ENCODE data around the gene DCAF11.
"Not testable (repeated sequence)": the region's sequence is repeated elsewhere in the genome, so short reads cannot be mapped to it uniquely, and the experiment has no call there.

DCAF11 gene

DNA sequence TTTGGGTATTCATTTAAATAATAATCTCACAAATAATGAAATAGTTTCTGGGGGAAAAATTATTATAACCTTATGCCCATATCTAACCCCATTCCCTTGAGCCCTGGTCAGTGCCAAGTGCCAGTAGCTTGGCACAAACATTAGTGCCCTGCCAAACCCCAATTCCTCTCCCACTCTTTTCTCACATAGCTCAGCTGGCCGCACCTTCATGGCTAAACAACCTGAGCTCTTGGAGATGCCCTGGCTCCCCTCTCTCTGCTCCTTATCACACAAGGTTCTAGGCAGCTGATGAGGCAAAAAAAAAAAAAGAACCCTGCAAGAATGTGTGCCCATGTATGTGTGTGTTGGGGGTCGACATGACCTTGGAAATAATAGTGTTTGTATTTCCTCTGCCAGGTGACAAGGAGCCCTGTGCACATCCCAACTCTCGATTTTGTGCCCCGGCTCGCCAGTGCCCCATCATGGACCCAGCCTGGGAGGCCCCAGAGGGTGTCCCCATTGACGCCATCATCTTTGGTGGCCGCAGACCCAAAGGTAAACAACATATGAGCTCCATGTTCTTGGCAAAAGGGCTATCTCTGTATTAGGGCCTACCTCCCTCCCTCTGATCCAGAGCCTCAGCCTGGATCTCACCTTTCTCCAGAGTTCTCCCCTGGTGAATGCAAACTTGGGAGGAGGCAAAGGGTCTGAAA lies 12.1 kb upstream of the DCAF11 start:
- Histone ChIP-seq H3K4me1 (ENCODE audit: control insufficient read depth in 1 of 2, insufficient read depth in 2 of 2, low read length in 2 of 2) (no peaks in the 10 kb centered on the region), H2BK120ac (ENCODE audit: insufficient read depth, low read length, poor library complexity) (no peak overlapping the region)

DNA sequence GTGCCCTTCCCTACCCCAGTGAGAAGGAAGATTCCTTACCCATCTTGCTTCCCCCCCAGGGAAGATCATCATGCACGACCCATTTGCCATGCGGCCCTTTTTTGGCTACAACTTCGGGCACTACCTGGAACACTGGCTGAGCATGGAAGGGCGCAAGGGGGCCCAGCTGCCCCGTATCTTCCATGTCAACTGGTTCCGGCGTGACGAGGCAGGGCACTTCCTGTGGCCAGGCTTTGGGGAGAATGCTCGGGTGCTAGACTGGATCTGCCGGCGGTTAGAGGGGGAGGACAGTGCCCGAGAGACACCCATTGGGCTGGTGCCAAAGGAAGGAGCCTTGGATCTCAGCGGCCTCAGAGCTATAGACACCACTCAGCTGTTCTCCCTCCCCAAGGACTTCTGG lies 11.1 kb upstream of the DCAF11 start:
- no peak overlapping the region for H3K4ac ChIP-seq (ENCODE audit: low read depth, low read length)
- no peak overlapping the region for H3K4me2 ChIP-seq (ENCODE audit: low read length)
- H3K9me3 ChIP-seq (ENCODE audit: insufficient read depth, low read depth, low read length): peaks cover 7% of the 10 kb centered on the region
- H3K18ac ChIP-seq (ENCODE audit: low read length): no peak overlapping the region
- no peak overlapping the region for H2BK5ac ChIP-seq (ENCODE audit: low read depth, low read length, poor library complexity)
- no peaks in the 10 kb centered on the region for H3K79me1 ChIP-seq (ENCODE audit: low read length)
- no CpG with 5 or more reads among the region's 13 CpGs for WGBS (ENCODE audit: extremely low coverage, insufficient coverage, insufficient read length)
- H3K4me3 ChIP-seq (ENCODE audit: low read depth, low read length): no peak overlapping the region
- H3K36me3 ChIP-seq (ENCODE audit: control insufficient read depth in 1 of 2, insufficient read depth in 2 of 2, low read length in 2 of 2): peaks cover 18 to 24% of the 10 kb centered on the region in 2 experiments
- no peaks in the 10 kb centered on the region for H3K79me2 ChIP-seq (ENCODE audit: control insufficient read depth, insufficient read depth, low read length, poor library complexity)
- H3K27me3 ChIP-seq (ENCODE audit: insufficient read depth, low read length): no peaks in the 10 kb centered on the region
- no peak for DNase-seq
- H3K14ac ChIP-seq (ENCODE audit: low read length): no peak overlapping the region
- no peak overlapping the region for H2AK5ac ChIP-seq (ENCODE audit: low read length)
- H4K12ac ChIP-seq (ENCODE audit: low read depth, low read length): no peak overlapping the region
- no peak overlapping the region for H4K8ac ChIP-seq (ENCODE audit: low read depth, low read length)
- no peak overlapping the region for H3K27ac ChIP-seq (ENCODE audit: low read depth, low read length)
- H4K91ac ChIP-seq (ENCODE audit: low read depth, low read length): no peak overlapping the region
- H2BK120ac ChIP-seq (ENCODE audit: insufficient read depth, low read length, poor library complexity): no peak overlapping the region
- no peaks in the 10 kb centered on the region for H3K4me1 ChIP-seq (ENCODE audit: control insufficient read depth in 1 of 2, insufficient read depth in 2 of 2, low read length in 2 of 2)
- no peak overlapping the region for H2AFZ ChIP-seq (ENCODE audit: insufficient read depth, low read length, poor library complexity)
- H3K23ac ChIP-seq (ENCODE audit: low read length): no peak overlapping the region
- no peak overlapping the region for H3K9ac ChIP-seq (ENCODE audit: low read length)
- H2BK12ac ChIP-seq (ENCODE audit: low read length): no peak overlapping the region

More for the DNA sequence above, 12.1 kb upstream of the DCAF11 start:
- Histone ChIP-seq H3K27me3 (ENCODE audit: insufficient read depth, low read length) (no peaks in the 10 kb centered on the region), H3K27ac (ENCODE audit: low read depth, low read length) (no peak overlapping the region), H3K14ac (ENCODE audit: low read length) (no peak overlapping the region), H2BK12ac (ENCODE audit: low read length) (no peak overlapping the region), H2AFZ (ENCODE audit: insufficient read depth, low read length, poor library complexity) (no peak overlapping the region), H2BK5ac (ENCODE audit: low read depth, low read length, poor library complexity) (no peak overlapping the region), H3K4ac (ENCODE audit: low read depth, low read length) (no peak overlapping the region), H3K9me3 (ENCODE audit: insufficient read depth, low read depth, low read length) (peaks cover 7% of the 10 kb centered on the region), H3K9ac (ENCODE audit: low read length) (no peak overlapping the region), H2AK5ac (ENCODE audit: low read length) (no peak overlapping the region), H4K12ac (ENCODE audit: low read depth, low read length) (no peak overlapping the region), H3K4me2 (ENCODE audit: low read length) (no peak overlapping the region), H3K79me1 (ENCODE audit: low read length) (no peaks in the 10 kb centered on the region), H4K8ac (ENCODE audit: low read depth, low read length) (no peak overlapping the region), H3K18ac (ENCODE audit: low read length) (no peak overlapping the region), H4K91ac (ENCODE audit: low read depth, low read length) (no peak overlapping the region), H3K23ac (ENCODE audit: low read length) (no peak overlapping the region), H3K4me3 (ENCODE audit: low read depth, low read length) (no peak overlapping the region), H3K79me2 (ENCODE audit: control insufficient read depth, insufficient read depth, low read length, poor library complexity) (no peaks in the 10 kb centered on the region), H3K36me3 (ENCODE audit: control insufficient read depth in 1 of 2, insufficient read depth in 2 of 2, low read length in 2 of 2) (peaks cover 22 to 29% of the 10 kb centered on the region in 2 experiments)
- WGBS (ENCODE audit: extremely low coverage, insufficient coverage, insufficient read length): no CpG with 5 or more reads among the region's 7 CpGs
- DNase-seq: no peak

DNA sequence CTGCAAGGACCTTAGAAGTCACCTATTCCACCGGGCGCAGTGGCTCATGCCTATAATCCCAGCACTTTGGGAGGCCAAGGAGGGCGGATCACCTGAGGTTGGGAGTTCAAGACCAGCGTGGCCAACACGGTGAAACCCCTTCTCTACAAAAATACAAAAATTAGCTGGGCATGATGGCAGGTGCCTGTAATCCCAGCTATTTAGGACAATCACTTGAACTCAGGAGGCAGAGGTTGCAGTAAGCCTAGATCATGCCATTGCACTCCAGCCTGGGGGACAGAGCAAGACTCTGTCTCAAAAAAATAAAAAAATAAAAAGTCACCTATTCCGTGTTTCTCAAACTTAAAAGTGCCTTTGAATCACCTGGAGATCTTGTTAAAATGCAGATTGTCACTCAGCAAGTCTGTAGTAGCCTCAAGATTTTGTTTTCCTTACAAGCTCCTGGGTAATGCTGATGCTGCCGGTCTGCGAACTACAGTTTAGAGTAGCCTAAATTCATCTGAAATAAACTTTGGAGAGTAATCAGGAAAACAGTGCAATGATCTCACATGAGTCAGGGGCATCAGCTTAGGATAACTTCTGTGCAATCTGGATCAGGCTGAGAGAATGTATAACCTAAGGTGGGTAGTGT lies 8.9 kb upstream of the DCAF11 start:
- not testable (repeated sequence) for H3K4me1 ChIP-seq (ENCODE audit: control insufficient read depth in 1 of 2, insufficient read depth in 2 of 2, low read length in 2 of 2); H4K91ac ChIP-seq (ENCODE audit: low read depth, low read length); H3K27me3 ChIP-seq (ENCODE audit: insufficient read depth, low read length); H3K4me3 ChIP-seq (ENCODE audit: low read depth, low read length); H3K23ac ChIP-seq (ENCODE audit: low read length); H3K4me2 ChIP-seq (ENCODE audit: low read length); H2AK5ac ChIP-seq (ENCODE audit: low read length); H2BK12ac ChIP-seq (ENCODE audit: low read length); H4K8ac ChIP-seq (ENCODE audit: low read depth, low read length); H3K18ac ChIP-seq (ENCODE audit: low read length); H2BK120ac ChIP-seq (ENCODE audit: insufficient read depth, low read length, poor library complexity); H3K9me3 ChIP-seq (ENCODE audit: insufficient read depth, low read depth, low read length); H3K14ac ChIP-seq (ENCODE audit: low read length); H3K9ac ChIP-seq (ENCODE audit: low read length); H2BK5ac ChIP-seq (ENCODE audit: low read depth, low read length, poor library complexity); H3K79me1 ChIP-seq (ENCODE audit: low read length); H4K12ac ChIP-seq (ENCODE audit: low read depth, low read length); H3K79me2 ChIP-seq (ENCODE audit: control insufficient read depth, insufficient read depth, low read length, poor library complexity); DNase-seq; H3K27ac ChIP-seq (ENCODE audit: low read depth, low read length); H3K4ac ChIP-seq (ENCODE audit: low read depth, low read length); H2AFZ ChIP-seq (ENCODE audit: insufficient read depth, low read length, poor library complexity)
- WGBS (ENCODE audit: extremely low coverage, insufficient coverage, insufficient read length): no CpG with 5 or more reads among the region's 8 CpGs
- H3K36me3 ChIP-seq (ENCODE audit: control insufficient read depth in 1 of 2, insufficient read depth in 2 of 2, low read length in 2 of 2): peaks cover 10 to 11% of the 10 kb centered on the region in 2 experiments

DNA sequence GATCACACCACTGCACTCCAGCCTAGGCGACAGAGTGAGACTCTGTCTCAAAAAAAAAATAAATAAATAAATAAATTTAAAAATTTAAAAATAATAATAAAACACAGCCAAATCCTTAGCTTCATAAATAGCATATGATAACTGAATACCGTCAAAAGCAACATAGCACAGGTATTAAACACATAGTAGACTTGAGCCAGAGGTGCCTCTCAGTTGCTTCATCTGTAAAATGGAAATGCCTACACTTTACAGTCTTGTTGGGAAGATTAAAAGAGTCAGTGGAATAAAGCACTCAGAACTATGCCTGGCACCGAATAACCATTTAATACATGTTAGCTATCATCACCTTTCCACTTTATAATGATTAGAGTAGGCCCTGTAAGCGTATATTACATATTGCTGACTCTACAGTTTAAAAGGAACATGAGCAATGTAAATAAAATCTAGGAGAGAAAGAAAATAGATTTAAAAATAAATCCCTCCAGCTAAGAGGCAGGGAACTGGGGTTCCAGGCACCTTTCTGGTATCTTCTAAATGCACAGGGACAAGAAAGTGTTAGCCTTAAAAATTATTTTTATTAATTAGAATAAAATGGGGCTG lies 7.8 kb upstream of the DCAF11 start:
- no peak overlapping the region for H3K14ac ChIP-seq (ENCODE audit: low read length)
- no peak overlapping the region for H3K27ac ChIP-seq (ENCODE audit: low read depth, low read length)
- no peak overlapping the region for H2BK5ac ChIP-seq (ENCODE audit: low read depth, low read length, poor library complexity)
- H3K4ac ChIP-seq (ENCODE audit: low read depth, low read length): no peak overlapping the region
- H2AFZ ChIP-seq (ENCODE audit: insufficient read depth, low read length, poor library complexity): no peak overlapping the region
- no peak overlapping the region for H4K8ac ChIP-seq (ENCODE audit: low read depth, low read length)
- WGBS (ENCODE audit: extremely low coverage, insufficient coverage, insufficient read length): no CpG with 5 or more reads among the region's 4 CpGs
- H4K12ac ChIP-seq (ENCODE audit: low read depth, low read length): no peak overlapping the region
- H2AK5ac ChIP-seq (ENCODE audit: low read length): no peak overlapping the region
- no peak overlapping the region for H2BK120ac ChIP-seq (ENCODE audit: insufficient read depth, low read length, poor library complexity)
- H3K36me3 ChIP-seq (ENCODE audit: control insufficient read depth in 1 of 2, insufficient read depth in 2 of 2, low read length in 2 of 2): peaks cover 7 to 11% of the 10 kb centered on the region in 2 experiments
- DNase-seq: no peak
- no peaks in the 10 kb centered on the region for H3K79me2 ChIP-seq (ENCODE audit: control insufficient read depth, insufficient read depth, low read length, poor library complexity)
- H3K4me2 ChIP-seq (ENCODE audit: low read length): no peak overlapping the region
- H3K27me3 ChIP-seq (ENCODE audit: insufficient read depth, low read length): no peaks in the 10 kb centered on the region
- no peak overlapping the region for H4K91ac ChIP-seq (ENCODE audit: low read depth, low read length)
- no peaks in the 10 kb centered on the region for H3K4me1 ChIP-seq (ENCODE audit: control insufficient read depth in 1 of 2, insufficient read depth in 2 of 2, low read length in 2 of 2)
- no peak overlapping the region for H2BK12ac ChIP-seq (ENCODE audit: low read length)
- H3K9ac ChIP-seq (ENCODE audit: low read length): no peak overlapping the region
- H3K79me1 ChIP-seq (ENCODE audit: low read length): no peaks in the 10 kb centered on the region
- H3K23ac ChIP-seq (ENCODE audit: low read length): no peak overlapping the region
- H3K18ac ChIP-seq (ENCODE audit: low read length): no peak overlapping the region
- H3K9me3 ChIP-seq (ENCODE audit: insufficient read depth, low read depth, low read length): peaks cover 5% of the 10 kb centered on the region
- H3K4me3 ChIP-seq (ENCODE audit: low read depth, low read length): no peak overlapping the region
